VCaP (cell line): Measurements from ENCODE around the gene IQGAP3.
"Not testable (repeated sequence)": the region's sequence is repeated elsewhere in the genome, so short reads cannot be mapped to it uniquely, and the experiment has no call there.

ENCODE experiments used
- H3K27ac ChIP-seq: fragments of 450-650 bp; 2 replicates; pipeline ENCODE4 v1.5.1; 2017
- TF ChIP-seq, protein P1 (sequence below): fragments of 450-650 bp; conservative IDR thresholded peaks from 2 replicates; pipeline ENCODE4 v1.5.1; 2017; ENCODE audit warnings: mild to moderate bottlenecking, moderate library complexity

IQGAP3 gene

DNA sequence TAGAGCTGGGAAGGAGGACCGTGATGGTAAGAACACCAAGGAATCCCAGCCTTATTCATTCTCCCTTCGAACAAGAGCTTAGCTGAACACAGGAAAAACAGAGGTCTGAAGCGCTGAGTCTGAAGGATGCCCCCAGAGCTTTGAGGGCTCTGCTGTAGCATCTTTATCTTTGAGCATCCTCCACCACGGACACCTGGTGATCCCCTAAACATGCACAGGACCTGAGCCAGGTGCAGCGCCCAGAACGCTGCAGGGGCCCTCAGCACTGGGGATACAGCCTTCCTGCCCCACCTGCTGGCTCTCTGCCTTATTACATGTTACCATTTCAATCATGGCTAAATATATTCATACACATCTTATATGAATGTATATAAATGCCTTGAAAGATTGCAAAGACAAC is 36.6 kb upstream of the IQGAP3 start:
- H3K27ac ChIP-seq: no peak overlapping the region
- TF ChIP-seq, protein P1, sequence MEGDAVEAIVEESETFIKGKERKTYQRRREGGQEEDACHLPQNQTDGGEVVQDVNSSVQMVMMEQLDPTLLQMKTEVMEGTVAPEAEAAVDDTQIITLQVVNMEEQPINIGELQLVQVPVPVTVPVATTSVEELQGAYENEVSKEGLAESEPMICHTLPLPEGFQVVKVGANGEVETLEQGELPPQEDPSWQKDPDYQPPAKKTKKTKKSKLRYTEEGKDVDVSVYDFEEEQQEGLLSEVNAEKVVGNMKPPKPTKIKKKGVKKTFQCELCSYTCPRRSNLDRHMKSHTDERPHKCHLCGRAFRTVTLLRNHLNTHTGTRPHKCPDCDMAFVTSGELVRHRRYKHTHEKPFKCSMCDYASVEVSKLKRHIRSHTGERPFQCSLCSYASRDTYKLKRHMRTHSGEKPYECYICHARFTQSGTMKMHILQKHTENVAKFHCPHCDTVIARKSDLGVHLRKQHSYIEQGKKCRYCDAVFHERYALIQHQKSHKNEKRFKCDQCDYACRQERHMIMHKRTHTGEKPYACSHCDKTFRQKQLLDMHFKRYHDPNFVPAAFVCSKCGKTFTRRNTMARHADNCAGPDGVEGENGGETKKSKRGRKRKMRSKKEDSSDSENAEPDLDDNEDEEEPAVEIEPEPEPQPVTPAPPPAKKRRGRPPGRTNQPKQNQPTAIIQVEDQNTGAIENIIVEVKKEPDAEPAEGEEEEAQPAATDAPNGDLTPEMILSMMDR: peak; percentile 80

DNA sequence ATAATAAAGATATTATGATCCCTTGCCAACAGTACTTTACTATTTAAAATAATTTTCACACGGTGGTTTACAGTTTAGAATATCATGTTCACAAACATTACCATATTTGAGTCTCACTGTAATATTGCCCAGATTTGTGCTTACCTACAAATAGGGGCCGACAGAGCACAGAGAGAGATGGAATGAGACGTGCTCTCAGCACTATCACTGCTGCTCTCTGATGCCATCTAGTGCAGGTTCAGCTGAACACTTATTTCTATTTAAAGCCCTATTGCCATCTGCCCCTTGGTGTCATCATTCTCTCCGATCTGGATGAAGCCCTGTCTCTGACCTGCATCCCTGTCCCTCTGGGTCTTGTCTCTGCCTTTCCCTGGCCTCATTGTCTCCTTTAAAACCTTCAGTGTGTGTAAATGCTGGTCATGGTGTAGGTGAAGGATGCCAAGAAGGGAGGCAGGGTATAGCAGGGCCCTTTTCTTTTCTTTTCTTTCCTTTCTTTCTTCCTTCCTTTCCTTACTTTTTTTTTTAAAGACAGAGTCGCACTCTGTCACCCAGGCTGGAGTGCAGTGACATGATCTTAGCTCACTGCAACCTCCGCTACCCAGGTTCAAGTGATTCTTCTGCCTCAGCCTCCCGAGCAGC is 35.8 kb upstream of the IQGAP3 start:
- TF ChIP-seq, protein P1: peak; percentile 91
- H3K27ac ChIP-seq: peak overlapping the region; percentile 8; the same call in 1 of the 2 replicates

DNA sequence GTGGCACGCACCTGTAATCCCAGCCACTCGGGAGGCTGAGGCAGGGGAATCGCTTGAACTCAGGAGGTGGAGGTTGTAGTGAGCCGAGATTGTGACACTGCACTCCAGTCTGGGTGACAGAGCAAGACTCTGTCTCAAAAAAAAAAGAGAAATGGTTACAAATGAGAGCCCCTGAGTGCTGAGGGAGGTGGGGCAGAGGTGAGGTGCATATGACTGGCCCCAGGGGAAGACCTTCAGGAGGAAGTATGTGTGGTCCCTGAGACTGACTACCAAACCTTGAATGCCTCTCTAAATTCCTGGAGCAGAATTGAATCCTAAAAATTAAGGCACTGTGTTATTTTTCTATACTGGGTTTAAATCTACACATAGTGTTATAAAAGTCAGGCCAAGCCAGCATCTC is 35.0 kb upstream of the IQGAP3 start:
- H3K27ac ChIP-seq: not testable (repeated sequence)

DNA sequence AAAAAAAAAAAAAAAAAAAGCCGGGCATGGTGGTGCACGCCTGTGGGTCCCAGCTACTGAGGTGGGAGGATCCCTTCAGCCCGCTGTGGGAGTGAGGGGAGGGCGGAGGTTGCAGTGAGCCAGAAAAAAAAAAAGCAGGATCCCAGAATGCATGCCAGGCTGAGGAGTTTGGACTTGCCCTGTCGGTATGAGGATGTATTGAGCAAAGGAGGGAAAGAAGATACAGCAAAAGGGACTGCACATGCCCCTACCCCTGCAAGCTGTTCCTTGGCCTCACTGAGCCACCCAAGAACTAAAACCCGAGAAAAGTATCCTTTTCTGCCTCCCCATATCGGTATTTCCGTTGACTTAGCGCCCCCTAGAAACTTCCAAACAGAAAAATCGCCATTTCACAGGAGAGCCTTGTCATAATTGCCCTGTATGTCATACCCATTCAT is 30.2 kb upstream of the IQGAP3 start:
- TF ChIP-seq, protein P1: peak; percentile 9; the same call in 1 of the 2 replicates
- no peak overlapping the region for H3K27ac ChIP-seq

DNA sequence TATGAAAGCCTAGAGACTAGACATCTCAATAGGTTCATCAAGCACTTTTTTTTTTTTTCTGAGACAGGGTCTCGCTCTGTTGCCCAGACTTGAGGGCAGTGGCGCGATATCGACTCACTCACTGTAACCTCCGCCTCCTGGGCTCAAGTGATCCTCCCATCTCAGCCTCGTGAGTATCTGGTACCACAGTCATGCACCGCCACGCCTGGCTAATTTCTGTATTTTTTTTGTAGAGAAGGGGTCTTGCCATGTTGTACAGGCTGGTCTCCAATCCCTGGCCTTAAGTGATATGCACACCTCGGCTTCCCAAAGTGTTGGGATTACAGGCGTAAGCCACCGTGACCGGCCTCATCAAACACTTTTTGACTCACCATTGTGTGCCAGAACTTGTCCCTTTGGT is 29.5 kb upstream of the IQGAP3 start:
- TF ChIP-seq, protein P1: no peak

DNA sequence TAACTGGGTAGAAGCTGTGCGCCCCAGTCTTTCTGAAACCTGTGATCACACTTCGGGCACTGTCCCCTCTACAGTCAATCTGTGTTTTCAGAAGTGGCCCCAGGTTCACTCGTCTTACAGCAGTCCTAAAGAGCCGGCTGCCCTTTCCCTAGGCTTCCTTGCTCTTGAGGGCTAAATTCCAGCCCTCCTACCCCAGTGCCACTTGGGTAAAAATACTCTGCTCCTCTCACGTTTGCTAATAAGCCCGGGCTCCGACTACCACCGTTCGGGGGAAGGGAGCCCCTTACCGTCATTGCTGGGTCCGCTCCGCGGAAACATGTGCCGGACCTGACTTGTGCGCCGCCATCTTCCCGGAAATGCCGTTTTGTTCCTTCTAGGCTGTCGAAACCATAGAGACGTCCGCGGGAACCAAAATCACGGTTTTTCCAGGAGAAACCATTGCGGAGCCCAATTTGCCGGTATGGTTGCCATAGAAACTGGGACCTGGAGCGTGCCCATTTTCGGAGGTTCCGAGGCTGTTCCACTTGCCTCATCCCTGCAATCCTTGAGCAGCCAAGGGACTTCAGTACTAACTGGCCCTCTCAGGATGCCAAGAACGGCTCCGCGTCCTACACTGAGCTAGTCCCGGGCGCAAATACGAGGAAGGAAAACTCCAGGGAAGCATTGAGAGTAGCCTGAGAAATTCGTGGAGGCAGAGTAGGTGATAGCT is 28.9 kb upstream of the IQGAP3 start, which contains the start of gene GPATCH4:
TSS of gene GPATCH4 (minus strand) at position 358 of the 709 bp plus-strand sequence.
- H3K27ac ChIP-seq: peak within 1 kb of the TSS; percentile 88
- TF ChIP-seq, protein P1: no peak

More for the DNA sequence above, 29.5 kb upstream of the IQGAP3 start:
- H3K27ac ChIP-seq: peak overlapping the region; percentile 88

DNA sequence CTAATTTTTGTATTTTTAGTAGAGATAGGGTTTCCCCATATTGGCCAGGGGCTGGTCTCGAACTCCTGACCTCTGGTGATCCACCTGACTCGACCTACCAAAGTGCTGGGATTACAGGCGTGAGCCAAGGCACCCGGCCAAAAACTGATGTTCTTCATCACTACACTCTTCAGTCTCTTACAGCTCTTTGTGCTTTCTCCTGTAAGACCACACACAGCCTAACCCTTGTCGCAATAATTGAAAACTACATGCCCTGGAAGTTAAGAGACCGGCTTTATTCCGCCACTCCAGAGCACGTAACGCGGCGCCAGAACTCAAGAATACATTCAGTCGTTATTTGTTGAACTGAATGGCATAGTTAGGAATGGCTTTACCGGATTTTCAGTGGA is 28.4 kb upstream of the IQGAP3 start:
- TF ChIP-seq, protein P1: no peak
- H3K27ac ChIP-seq: peak overlapping the region; percentile 88

DNA sequence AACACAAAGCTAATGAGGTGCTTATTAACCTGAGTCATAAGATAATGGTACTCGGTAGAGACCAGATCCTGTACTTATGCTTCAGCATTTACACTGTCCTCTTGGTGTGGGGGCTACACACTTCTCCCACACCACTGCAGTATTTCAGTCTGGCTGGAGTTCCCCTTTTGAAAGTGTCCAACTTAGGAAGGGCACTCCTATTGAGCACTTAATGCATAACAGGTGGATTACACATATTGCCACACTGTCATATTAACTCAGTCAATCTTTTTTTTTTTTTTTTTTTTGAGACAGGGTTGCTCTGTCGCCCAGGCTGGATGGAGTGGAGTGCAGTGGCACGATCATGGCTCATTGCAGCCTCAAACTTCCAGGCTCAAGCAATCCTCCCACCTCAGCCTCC is 27.4 kb upstream of the IQGAP3 start:
- TF ChIP-seq, protein P1: peak; percentile 30

More for the DNA sequence above, 27.4 kb upstream of the IQGAP3 start:
- H3K27ac ChIP-seq: no peak overlapping the region
